Measurements from ENCODE around the gene PHF21A.

The PHF21A gene

DNA sequence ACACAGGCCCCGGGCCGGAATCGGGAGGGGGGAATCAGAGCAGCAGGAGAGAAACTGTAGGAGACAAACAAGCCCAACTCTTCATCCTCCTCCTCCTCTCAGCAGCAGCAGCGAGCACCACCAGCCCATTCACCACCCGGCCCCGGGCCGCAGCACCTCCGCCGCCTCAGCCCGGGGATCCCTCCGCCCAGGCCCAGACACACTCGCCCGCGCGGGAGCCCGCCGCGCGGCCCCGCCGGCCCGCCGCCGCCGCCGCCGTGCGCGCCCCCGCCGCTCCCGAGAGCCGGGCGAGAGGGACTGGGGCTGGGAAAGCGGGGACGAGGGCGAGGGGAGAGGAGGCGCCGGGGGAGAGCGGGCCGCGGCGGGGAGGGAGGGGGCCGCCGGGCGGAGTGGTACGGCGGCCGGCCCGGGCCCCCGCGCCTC lies at the start of gene PHF21A:
TSS of gene PHF21A (minus strand) at position 154 of the 423 bp plus-strand sequence. CDS start 37,235 bp downstream, outside the sequence.
- DNase-seq, result peak; percentile 93

DNA sequence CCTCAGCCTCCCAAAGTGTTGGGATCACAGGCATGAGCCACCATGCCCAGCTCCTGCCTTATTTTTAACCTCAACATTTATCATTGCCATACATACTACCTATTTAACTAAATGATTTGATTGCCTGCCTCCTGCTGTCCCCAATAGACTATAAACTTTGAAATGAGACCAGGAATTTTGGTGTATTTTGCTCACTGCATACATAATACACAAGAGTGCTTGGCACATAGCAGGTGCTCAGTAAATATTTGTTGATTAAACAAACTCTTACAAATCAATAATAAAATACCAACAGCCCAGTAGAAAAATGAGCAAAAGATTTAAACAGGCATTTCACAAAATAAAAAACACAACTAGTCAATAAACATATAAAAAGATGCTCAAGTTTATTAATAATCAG lies 49.5 kb upstream of the PHF21A start:
- no peak for DNase-seq

DNA sequence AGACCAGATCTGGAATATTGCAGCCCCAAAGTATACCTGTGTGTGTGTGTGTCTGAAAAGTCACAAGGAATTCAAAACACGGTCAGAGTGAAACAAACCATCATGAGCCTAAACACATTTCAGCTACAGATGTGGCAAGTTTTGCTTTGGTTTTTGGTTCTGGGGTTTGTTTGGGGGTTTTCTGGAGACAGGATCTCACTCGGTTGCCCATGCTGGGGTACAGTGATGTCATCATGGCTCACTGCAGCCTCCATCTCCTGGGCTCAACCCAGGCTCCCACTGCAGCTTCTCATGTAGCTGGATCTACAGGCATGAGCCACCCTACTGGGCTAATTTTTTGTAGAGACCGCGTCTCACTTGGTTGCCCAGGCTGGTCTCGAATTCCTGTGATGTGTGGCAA lies 41.4 kb upstream of the PHF21A start:
- DNase-seq, result no peak

DNA sequence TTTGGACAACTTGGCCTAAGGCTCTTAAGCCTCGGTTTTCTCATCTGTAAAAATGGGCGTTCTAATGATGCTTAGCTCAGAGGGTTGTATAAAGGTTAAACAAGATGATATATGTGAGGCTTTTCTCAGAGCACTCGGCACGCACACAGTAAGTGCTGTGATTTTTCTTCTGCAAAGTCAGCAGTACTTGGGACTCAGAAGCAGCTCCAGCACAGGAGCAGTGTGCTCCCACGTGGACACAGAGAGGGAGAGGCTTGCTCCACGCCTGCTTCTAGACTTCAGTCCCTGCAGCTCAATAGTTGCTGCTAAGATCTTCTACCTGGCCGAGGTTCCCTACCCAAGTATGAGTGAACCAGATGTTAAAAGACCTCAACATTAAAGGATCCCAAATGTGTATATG lies 39.9 kb upstream of the PHF21A start:
- DNase-seq, result no peak

DNA sequence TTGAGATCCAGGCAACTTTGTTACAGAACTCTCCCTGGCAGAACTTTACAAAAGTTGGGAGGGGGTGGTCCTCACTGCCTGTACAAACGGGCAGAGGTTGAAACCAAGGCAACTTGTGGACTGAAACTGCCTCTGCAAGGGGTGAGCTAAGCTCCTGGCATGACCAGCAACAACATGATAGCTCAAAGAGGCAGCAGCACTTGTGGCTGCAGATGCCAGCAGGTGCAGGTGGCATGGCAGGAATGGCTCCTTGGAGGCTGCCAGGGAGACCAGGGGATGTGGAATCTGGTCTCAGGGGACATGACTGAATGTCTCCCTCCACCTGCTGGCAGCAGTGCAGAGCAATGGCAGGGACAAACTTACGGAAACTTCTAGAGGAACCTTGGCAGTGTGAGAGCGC lies 38.8 kb upstream of the PHF21A start:
- no peak for DNase-seq

DNA sequence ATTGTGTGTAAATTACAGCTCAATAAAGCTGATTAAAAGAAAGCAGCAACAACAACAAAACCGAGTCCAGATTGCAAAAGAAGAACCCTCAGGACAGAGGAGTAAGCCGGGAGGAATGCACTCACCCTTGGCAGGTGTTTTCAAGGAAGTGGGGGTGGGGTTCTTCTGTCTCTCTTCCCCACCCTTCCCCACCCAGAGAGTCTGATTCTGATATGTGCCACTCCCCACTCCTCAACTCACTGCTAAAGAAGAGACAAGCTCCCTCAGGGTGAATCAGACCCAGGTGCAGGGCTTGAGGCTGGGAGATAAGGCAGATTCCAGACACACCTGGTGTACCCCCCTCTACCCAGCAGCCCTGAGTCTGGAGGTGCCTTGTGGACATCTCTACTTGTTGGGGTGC lies 38.4 kb upstream of the PHF21A start:
- DNase-seq, result no peak

DNA sequence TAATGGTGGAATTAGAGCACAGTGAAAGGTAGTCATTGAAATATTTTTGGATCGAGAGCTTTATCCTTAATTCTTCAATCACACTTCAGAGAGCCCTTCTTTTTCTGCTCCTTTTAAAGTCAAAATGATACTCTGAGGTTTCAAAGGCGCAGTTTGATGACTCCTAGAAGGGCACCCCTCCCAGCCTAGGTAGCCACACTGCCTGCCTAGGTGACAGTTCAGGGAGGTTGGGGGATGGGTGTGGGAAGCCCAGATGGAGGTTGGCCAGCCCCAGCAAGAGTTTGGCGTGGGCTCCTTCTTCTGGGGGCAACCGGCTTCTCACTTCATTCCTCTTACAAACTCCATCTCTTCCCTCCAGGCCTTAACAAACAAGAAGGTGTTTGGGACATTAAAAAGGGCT lies 28.6 kb upstream of the PHF21A start:
- no peak for DNase-seq

DNA sequence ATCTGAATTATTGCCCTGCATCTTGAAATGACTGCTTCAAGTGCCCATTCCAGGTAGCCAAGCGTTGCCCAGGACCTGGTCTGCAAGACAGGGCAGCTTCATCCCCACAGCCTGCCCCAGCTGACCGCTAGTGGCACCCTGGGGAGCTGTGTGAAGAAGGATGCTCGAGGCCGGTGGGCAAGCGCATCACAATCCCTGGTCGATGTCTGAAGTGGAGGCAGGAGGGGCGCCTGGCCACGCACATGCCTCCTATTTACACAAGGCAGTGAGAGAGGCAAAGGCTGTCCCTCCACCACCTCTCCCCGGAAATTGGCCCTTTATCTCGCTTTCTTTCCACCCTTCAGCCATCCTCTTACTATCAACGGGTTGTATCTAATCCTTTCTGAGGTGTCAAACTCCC lies 28.1 kb upstream of the PHF21A start:
- DNase-seq, result no peak

DNA sequence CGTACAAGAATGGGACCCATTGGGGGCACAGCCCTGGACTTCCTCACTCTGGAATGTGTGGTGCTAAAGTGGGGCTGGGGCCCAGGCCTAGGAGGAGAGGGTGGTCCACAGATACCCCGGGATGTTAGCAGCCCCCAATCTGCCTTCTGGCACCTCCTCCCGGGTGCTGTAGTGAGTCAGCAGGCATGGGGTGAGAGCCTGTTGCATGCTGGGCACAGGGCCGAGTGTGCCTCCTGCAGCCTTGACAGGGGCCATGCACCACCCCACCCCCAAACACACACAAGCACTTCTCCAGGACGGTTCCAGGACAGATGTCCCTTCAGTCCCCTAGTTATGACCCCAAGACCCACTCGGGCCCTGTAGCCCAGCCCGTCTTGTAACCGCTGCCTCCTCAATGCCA lies 23.5 kb upstream of the PHF21A start:
- no peak for DNase-seq

DNA sequence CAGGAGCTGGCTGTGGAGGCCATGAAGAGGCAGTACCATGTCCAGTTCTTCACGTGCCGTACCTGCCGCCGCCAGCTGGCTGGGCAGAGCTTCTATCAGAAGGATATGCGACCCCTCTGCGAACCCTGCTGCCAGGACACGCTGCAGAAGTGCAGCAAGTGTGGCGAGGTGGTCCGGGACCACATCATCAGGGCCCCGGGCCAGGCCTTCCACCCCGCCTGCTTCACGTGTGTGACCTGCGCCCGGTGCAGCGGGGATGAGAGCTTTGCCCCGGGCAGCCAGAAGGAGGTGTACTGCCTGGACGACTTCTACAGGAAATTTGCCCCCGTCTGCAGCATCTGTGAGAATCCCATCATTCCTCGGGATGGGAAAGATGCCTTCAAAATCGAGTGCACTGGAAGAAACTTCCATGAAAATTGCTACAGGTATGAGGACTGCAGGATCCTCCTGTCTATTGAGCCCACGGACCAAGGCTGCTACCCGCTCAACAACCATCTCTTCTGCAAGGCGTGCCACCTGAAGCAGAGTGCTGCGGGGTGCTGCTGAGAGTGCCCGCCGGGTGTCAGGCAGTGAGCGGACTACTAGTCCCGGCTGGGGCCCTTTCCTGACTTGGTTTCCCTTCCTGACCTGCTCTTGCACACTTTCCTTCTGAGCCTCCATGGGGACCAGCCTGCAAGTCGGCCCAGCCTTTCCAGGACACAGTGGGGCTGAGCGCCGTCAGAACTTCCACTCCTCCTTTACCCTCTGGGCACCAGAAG lies 22.0 kb upstream of the PHF21A start:
- no peak for DNase-seq

DNA sequence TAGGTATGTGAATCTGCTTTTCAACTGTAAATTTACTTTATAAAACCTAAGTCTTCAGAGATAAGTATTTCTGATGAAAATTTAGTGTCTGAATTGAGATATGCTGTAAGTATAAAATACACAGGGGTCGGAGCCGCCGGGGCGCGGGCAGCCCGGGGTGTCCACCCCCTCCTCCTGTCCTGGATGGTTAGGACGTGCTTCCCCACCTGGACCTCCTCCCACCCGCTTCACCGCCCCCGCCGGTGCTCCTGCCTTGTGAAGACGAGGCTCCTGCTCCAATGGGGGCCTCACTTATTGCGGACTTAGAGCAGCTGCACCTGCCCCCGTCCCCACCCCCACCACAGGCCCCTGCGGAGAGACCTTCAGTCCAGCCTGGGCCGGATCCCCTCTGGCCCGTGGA lies 21.3 kb upstream of the PHF21A start:
- no peak for DNase-seq

DNA sequence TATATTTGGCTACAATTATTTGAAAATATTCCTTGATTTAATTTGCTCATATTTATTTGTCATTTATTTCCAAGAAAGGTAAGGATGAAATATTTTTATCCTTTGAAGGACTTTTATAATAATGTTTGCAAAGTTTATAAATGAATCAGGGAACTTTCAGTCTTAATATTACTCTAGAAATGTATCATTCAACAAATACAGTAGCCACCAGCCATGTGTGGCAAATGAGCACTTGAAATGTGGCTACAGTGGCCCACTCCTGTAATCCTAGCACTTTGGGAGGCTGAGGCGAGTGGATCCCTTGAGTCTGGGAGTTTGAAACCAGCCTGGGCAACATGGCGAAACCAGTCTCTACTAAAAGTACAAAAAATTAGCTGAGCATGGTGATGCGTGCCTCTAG lies 20.3 kb upstream of the PHF21A start:
- DNase-seq, result no peak

DNA sequence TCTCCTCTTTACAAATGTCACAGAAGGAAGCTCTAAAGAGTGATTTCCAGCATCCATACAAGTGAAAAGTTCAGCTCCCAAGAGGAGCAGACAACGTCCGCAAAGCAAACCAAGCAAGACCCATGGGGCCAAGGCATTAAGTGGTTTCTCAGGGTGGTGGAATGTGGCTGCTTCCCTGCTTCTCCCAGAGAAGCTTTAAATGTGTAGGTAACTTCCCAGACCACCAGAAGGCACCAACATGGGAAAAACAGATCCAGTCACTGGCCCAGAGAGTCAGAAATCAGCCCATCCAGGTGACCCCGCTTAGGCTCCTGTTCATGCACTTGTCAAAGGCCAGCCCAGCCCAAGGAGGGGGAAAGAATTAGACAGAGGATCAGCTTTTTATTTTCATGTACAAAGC lies 13.3 kb upstream of the PHF21A start:
- DNase-seq, result no peak

DNA sequence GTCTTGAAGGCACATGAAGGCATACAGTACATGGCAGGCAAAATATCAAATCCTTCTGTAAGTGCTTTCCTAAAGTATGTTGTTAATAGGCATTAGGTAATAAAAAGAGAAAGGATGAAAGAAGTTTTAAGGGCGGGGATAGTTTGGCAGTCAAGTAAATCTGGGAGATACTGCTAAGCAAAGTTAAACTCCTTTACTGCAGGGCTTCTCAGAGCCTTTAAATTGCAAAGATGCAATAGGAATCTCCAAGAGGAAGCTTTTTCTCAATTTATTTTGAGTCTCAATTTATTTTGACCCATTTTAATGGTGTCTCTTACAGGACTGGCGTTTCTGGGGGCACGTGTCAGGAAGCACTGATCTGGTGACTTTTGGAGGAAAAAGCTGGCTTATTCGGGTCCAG lies 12.8 kb upstream of the PHF21A start:
- no peak for DNase-seq

DNA sequence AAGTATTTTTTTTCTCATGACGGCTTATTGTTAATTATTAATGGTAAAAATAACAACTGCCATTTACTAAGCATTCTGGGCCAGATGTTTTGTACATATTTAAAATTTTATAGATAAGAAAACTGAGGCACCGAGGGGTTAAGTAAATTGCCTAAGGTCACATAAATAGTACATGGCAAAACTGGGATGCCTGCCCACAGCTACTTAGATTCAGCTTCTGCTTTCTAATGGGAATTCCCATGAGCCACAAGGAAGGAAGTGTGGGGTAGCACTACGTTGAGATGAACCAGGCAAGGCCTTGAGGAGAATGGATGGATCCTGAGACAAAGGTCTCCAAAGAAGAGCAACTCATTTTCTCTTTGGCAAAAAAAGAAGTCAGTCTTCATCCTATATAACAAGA lies 11.9 kb upstream of the PHF21A start:
- DNase-seq, result no peak

DNA sequence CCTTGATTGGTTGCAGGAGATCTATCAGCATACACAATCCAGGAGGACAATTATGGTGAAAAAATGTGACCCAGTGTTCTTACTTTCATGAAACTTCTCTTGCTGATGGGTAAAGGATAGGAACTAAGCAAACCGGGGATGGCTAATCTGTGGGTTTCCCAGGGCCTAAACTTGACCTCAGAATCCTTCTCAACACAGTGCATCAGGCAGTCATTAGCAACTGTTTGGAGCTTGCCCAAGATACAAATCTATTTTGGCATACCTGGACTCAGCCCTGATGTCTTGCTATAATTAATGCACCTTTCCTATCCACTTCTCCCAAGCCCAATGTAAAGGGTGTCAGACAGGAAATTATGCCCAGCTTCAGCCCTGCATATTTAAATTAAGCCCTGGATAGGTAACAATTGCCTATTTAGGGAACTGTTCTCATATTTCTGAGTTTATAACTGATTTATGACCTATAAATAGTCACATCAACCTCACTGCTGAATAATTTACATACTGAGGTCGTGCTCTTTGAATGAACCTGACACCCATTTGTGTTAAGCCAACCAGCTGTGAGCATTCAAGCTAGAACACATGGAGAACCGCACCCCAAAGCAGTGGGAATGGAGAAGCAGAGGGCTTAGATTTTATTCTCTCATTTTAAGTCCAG lies 9.2 kb upstream of the PHF21A start:
- DNase-seq, result no peak

DNA sequence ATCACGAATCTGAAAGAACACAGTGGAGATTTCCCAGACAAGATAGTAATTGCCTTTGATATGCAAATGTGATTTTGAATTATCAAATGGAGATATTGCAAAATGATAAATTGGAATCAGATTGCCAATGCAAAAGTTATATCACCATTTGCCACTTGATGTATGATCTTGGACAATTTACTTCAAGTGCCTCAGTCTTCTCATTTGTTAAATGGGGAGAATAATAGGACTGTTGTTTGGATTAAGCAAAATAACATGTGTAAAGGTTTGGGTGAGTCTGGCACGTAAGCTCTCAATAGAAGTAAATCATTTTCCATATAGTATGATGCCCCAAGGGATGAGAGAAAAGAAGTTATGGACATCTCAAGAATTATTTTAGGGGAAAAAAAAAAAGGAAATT lies 7.9 kb upstream of the PHF21A start:
- no peak for DNase-seq

DNA sequence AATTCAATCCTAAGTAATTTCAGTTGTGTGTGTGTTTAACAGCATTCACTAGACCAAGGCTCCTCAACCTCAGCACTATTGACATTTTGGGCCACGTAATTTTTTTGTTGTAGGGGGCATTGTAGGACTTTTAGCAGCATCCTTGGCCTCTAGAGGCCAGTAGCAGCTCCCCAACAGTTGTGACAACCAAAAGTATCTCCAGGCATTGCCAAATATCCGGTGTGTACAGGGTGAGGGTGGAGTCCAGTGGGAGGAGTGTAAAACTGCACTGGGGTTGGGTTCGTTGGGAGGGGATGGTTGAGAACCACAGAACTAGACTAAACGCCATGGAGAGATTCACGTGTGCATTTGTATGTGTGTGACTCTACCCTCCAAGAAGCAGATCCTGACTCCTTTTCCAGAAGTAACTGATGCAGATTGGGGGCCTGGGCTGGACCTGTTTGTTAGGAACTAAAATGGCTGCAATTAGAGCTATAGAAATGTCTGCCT lies 5.9 kb upstream of the PHF21A start:
- DNase-seq, result no peak

DNA sequence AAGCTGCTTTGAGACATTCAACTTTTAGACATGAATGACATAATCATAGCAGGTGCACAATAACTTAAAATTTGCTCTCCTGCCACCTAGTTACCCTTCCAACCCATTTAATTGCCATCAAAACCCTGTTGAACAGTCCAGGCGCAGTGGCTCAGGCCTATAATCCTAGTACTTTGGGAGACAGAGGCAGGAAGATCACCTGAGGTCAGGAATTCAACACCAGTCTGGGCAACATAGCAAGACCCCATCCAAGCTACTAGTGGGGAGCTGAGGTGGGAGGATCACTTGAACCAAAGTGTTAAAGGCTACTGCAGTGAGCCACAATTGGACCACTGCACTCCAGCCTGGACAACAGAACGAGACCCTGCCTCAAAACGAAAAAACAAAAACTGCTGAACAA lies 4.0 kb upstream of the PHF21A start:
- DNase-seq, result no peak

DNA sequence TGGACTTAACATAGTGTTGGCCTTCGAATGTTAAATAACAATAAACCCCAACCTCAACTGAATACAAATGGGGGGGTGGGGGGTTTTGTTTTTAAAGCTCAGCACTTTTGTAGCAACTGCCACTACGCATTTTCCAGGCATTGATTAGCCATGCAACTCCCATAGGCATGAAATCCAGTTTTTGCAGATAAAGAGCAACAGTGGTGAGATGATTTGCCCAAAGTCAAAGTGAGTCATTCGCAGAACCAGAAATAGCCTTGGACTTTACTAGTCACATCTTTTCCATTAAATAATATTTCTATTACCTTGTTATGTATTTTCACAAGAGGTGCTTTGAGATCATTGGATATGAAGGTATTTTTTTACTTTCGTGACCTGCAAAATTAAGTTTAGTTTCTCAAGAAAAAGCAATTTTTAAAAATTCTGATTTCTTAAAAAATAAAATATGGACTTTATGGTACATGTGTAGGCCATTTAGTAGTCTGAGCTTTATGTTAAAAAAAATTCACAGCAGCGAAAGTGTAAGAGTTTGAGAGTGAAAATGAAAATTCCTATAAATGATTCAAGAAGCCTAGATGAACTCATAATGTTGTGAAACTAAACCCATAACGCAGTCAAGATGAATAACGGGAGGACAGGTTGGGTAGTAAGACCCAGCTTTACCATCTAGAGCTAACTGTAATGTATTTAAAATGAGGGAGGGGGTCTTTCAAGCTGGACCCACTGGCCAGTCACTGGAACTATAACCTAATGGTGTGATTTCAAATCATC lies 1.9 kb upstream of the PHF21A start:
- DNase-seq, result no peak

DNA sequence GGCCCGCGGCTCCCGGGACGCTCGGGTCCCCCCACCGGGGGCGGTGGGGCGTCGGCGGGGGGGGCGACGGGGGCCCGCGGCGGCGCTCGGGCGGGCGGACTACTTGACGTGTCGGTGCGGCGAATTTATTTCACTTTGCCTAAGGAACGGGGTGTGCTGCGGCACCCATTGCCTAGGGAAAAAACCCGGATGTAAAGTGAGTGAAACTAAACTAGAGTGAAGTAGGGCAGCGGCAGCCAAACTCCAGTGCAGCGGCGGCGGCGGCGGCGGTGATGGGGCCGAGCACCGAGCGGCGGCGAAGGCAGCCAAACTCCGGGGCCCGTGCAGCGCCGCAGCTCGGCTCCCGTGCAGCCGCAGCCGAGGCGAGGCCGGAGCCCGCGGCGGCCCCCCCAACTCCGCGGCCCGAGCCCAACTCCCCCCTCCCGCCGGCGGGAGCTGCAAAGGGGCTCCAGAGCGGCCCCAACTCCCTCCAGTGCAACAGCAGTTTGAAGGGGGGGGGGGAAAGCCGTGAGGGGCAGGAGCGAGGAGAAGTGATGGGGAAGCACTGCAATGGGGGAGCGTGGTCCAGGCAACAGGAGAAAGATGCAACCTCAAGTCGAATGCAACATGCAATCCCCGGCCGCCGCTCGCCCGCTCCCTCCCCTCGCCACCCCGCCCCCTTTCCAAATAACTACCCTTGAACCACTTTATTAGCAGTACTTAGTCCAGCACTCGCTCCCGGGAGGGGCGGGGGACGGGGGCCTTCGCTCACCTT lies 647 bp upstream of the PHF21A start:
- DNase-seq, result peak; percentile 88

DNA sequence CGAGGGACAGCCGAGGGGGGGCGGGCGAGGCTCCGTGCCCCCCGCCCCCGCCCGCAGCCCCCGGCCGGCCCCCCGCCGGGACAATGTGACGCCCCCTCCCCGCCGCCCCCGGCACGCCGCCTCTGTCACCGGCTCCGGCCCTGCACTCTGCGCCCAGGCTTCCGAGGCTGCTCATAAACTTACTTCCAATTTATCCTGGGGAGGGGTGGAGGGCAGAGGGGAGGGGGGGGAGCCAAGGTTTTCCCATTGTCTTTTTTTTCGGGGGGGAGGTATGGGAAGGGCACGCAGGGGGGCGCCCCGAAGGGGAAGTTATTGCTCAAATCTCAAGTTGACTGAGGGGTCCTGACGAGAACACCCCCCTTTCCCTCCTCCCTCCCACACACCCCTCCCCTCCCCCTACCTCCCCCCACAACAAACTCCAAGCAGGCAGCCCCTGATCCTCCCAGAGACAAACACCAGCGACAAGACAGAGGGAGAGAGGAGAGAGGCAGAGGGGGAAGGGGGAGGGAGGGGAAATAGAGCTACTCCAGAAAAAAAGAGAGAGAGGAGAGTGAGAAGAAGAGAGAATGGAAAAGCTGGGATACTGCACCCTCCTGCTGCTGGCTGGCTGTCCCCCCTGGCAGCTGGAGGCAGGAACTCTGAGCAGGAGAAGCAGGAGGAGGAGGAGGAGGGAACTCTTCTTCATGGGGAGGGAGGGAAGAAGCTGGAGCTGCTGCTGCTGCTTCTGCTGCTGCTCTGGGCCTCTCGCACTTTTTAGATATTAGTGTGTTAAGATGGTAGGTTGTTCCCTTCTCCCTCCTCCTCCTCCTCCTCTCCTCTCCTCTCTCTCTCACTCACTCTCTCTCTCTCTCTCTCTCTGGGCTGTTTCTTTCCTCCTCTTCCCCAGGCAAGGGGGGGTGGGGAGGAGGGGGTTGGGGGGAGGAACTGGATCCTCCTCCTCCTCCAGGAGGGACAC lies 631 bp downstream of the PHF21A start:
- DNase-seq, result peak; percentile 86
